Left lobe of liver (tissue), 2 donors: Measurements from ENCODE around the gene PRKN. TPM values are rescaled to one million over a fixed set of nuclear protein-coding genes. Genes with fewer than 3 reads are reported as not detected.

Experiments used
- ATAC-seq: fragments of 200-7000 bp; cut with Tn5 transposase; one replicate; pipeline ENCODE4 v1.9.1; 2020; ENCODE audit warnings: mild to moderate bottlenecking, moderate library complexity
- DNase-seq: peaks from one replicate; pipeline ENCODE4 v3.0.0-alpha.2; 2020; ENCODE audit warnings: low spot score
- total RNA-seq: library from RNA; stranded (reverse); gene quantifications from one replicate; pipeline ENCODE4 v1.2.1, GENCODE V29; 2021
- donor health status: DM: no; HTN: no; CAD: no; lungs with moderate emphysema.
- donor health status: DM: no; HTN: yes; CAD: no.

Gene PRKN
- total RNA-seq, 1 donor from 2014 or later, result 1.2 TPM

DNA sequence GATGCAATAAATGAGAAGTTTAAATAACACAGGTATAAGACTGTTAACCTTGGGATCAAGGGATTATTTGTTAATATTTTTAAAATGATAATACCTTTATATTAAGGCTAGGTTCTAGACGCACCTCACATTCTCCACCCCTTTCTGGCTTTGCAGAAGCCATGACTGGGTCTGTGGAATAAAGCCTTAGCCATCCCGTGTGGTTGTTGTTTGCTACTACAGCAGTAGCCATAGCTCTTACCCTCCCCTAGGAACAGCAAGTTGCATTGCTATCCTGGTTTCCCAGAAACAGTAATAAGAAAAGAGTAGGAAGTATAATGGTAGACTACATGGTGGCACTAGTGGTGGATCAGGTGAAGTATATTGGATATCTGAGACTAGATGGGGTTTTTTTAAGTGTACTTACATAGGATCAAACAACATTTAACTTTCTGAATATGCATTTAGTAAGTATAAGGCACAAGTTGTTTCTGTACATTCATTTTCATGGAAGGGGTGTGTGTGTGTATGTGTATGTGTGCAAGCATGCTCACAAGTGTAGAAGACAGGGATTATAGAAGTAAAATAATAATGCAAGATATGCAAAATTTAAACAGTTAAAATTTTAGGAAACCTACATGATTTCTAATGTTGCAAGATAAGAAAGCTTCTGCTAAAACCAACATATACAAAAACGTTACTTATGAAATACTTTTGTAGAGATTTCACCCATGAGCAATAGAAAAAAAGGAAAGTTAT, 384.2 kb downstream of the PRKN start:
- DNase-seq (no peak), ATAC-seq (no peak)

DNA sequence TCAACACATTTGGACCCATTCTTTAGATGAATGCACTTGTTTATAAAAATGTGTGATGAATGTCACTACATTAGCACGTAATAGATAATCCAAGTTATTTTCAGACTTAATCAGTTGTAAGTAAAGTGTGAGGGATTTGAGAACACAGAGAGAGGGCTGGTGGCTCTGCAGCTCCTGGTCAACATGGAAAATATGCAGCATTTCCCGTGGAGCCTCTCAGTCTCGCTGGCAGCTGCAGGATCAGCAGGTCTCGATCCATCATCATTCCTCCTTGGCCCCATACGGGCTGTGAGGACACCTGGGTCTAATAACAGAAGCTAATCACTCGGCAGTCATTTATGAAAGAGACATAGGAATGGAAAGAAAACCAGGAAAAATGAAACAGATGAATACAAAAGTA, 390.2 kb downstream of the PRKN start:
- ATAC-seq (no peak), DNase-seq (no peak)

GRCh38 chr6:162336359-162336758, 391.2 kb downstream of the PRKN start:
- ATAC-seq (no peak), DNase-seq (no peak)

DNA sequence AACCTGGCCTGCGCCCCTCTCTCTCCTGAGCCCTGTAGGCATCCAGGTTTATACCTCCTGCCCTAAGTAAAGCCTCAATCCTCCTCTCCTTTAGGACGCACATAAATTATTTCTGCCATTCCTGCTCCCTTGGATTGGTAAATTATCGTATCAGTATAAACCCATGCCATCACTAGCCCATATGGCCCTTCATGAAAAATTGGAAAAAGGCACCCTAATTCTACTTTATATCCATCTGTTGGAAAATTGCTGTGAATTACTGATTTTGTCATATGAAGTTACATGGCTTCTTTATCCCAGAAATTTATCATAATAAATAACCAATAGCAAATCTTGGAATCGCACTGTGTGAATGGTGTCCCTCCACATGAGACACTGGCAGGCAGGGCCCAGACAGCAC, 395.2 kb downstream of the PRKN start:
- ATAC-seq (no peak), DNase-seq (no peak)

DNA sequence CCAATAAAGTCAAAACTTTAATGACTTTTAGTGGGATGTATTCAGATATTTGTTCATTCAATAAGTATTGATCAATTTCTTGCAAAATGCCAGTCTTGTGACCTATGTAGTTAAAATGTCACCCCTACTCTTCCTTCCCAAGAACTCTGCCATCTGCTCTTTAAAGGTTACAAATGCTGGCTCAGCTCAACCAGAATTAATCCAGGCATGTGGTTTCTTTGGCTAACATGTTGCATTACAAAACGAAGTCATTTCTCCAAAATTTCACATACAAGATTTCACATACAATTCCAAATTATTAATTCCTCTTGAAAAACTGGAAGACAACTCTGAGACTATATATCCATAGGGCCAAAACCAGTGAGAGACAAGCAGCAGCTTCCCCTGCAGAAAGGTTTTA, 395.7 kb downstream of the PRKN start:
- ATAC-seq (no peak), DNase-seq (no peak)

GRCh38 chr6:162325826-162326225, 401.7 kb downstream of the PRKN start:
- DNase-seq, result no peak
- ATAC-seq, result no peak

DNA sequence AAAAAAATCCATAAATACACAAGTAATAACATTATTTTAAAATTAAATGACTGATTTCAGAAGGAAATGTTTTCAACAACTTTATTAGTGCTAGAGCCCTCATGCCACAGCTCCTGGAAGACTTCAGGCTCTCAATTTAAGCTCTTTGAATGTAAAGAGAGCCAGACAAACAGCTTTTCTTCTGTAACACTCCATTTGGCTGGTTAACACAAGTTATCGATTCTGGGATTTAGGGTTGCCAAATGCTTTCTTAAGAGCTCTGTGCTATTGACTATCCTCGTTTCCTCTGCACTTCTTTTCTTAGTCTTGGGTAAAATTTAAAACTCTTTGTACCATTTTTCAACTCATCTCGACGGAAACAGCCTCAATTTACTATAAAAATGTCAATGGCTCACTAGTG, 402.5 kb downstream of the PRKN start:
- DNase-seq (no peak), ATAC-seq (no peak)

DNA sequence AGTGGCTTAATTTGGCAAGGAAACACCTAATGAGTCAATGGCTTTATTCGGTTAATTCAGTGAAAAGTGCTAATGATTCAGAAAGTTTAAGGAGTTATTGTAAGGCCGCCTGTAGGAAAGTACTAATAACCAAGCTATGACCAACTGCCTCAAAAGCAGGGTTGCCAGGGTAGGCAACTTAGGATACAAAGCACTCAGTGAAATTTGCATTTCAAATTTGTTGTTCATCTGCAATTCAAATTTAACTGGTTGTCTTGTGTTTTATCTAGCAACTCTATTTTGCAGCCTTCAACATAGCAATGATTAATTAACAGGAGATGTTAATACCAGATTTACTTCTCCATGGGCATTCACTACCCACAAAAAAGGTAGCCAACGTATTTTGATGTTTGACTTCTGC, 412.3 kb downstream of the PRKN start:
- ATAC-seq (no peak), DNase-seq (no peak)

DNA sequence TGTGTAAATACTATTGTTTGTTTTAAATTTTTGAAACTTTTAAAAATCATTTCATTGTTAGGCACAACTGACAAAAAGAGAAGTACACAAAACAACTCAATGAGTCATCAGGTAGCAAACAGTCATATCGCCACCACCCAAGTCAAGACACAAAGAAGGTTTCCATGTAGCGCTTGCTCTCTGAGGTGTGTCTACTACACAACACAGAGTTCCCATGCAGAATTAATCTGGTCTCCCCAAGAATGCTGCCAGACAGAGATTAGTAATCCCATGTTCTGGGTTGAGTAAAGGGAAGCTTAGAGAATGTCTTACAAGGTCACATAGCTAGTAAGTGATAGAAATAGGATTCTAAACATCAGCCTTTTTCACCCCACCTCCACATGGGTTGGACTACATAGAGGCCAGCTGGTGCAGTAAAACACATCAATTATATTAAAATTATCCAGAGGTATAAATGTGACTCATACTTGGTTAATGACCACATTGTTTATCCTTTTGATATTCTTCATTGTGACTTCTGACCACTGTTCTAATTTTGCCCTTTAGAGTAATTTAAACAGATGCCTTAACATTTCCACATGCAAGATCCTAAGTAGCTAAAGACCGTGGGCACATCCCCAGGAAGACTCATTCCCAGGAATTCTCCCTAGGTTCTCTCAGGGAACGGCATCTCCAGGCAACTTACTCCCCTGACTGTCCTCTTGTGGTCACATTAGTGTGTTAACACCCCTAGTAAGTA, 413.5 kb downstream of the PRKN start:
- ATAC-seq (no peak), DNase-seq (no peak)

DNA sequence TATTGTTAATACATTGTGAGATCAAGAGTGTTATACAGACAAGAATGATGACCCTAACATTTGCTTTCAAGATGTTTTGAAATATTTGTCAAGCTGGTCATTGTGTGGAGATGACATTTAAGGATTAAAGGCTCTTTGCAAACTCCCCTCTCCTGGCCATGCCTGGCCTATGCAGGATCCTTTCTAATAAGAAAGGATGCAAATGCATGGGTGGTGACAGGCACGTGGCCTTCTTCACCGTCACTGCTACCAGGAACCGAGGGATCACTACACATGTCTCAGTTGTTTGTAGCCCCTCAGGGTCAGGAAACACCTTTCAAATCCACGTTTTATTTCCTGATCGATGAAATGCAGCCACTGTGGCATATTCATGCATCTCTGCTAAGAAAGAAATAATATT, 419.7 kb downstream of the PRKN start:
- DNase-seq (no peak), ATAC-seq (no peak)

- no peak for DNase-seq
- ATAC-seq, result no peak
These were observed 420.9 kb downstream of the PRKN start for GRCh38 chr6:162306616-162307015.

DNA sequence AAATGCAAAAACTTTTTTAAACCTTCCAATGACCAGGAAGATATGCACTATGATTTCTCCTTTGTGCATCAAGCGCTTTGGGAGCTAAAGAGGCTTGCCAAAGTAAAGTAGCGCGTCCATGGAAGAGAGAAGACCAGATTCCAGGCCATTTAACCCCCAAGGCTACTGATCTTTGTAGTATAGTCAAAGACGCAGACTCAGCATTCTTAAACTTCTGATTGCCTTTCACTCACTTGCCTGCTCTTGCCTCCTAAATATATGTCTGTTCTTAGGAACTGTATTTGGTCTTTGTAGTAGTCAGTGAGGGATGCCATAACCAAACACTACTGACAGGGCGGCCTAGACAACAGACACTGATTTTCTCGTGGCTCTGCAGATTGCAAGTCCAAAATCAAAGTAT, 426.4 kb downstream of the PRKN start:
- DNase-seq (no peak), ATAC-seq (no peak)

GRCh38 chr6:162294029-162294428, 433.5 kb downstream of the PRKN start:
- no peak for ATAC-seq
- no peak for DNase-seq

DNA sequence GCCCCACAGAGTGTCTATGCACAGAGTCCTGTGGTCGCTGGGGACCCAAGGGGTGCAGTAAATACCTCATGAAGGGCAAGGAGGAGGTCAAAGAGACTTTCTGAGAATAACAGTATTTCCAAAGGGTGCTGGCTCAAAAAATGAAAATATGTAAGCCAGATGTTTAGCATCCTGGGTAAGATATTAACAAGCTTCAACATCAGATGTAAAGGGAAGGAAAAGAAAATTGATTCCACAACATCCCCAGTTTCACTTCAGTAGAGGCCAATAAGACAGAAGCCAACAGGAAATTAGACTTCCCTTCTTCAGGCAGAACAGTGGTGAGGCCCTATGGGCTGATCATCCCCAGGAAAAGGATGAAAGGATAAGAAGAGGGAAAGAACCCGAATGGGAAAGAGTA, 434.7 kb downstream of the PRKN start:
- no peak for ATAC-seq
- DNase-seq, result no peak

- ATAC-seq, result no peak
These were observed 436.6 kb downstream of the PRKN start for GRCh38 chr6:162290846-162291465.

GRCh38 chr6:162289972-162290371, 437.6 kb downstream of the PRKN start:
- no peak for DNase-seq
- ATAC-seq, result no peak

More at GRCh38 chr6:162290846-162291465, 436.6 kb downstream of the PRKN start:
- DNase-seq, result no peak

DNA sequence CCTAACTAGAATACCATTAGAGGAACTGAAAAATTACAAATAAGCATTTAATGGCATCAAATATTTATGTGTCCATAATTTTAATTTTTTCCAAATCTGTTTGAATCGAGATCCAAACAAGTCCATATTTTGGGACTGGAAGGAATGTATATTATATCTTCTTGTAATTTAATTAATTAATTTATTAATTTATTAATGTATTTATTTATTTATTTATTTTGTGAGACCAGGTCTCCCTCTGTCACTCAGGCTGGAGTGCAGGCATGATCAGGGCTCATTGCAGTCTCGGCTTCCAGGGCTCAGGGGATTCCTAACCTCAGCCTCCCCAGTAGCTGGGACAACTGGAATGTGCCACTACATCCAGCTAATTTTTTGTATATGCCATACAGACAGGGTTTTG, 453.6 kb downstream of the PRKN start:
- ATAC-seq, result no peak
- no peak for DNase-seq

DNA sequence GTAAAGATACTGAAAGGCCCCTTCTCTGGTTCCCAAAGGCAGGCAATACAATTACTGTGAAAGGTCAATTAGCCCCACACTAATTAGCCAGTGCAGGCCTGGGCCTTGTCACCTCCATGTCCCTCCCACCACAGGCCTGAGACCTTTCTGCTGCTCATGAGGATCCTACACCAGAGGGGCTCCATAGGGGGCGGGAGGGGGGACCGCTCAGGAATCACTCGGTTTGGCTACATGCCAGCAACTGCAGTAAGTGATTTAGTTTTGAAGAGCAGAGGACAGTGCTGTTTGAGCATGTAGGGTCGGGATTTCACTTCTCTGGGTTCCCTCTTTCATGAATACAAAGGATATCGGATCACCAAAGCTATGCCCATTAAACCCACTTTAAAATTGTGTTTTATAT, 455.6 kb downstream of the PRKN start:
- DNase-seq, result no peak
- no peak for ATAC-seq

DNA sequence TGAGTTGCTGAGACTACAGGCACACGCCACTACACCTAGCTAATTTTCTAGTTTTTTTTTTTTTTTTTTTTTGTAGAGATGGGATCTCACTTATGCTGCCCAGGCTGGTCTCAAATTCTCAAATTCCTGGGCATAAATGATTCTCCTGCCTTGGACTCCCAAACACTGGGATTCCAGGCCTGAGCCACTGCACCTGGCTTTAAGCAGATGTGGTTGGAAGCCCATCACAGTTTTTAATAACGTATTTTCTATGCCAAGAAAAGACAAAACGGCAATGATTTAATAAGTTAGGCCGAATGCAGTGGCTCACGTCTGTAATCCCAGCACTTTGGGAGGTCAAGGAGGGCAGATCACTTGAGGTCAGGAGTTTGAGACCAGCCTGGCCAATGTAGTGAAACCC, 456.6 kb downstream of the PRKN start:
- DNase-seq (no peak), ATAC-seq (no peak)

DNA sequence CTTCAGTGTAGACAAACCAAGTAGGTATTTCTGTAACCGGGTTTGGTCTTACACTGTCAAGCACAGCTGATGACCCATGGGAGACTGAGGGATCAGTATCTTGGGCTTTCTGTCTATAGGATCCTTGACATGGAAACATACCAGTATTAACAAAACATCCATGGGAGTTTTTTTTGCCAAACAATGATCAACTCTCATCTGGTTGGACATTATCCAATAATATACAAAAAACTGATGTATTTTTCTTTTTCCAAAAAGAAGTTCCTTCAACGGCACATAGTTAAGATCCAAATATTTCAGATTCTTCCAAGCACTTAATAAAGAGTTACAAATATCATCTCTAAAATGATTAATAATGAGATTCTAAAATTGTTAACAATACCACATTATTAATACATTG, 459.9 kb downstream of the PRKN start:
- ATAC-seq, result no peak
- DNase-seq, result no peak

DNA sequence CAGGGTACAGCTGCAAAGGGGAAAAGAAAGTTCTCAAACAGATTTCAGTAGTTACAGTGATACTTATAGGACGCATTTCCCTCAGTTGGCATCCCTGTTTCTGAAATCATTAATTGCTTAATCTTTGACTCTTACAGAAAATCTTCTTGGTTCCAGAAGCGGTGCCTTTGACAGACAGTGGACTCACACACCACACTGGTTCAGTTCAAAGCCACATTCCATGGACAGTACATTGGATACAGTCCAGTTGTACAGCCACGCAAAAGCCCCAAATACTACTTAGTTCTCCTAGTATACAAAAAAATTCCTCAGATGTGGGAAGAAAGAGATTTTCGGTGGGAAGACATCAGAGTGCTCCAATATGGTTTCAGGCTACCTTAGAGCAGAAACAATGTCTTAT, 460.4 kb downstream of the PRKN start:
- DNase-seq, result no peak

GRCh38 chr6:162264581-162264980, 463.0 kb downstream of the PRKN start:
- no peak for ATAC-seq
- no peak for DNase-seq

More for the DNA sequence above, 460.4 kb downstream of the PRKN start:
- ATAC-seq, result no peak
